Activated CD8-positive, alpha-beta memory T cell treated with anti-CD3 and anti-CD28 coated beads, Interleukin-2, amount 10 ng/mL, durations not matched to agents 7 days and 5 days (primary cell): ENCODE results near the gene SLC39A8. TPM values are rescaled to one million over a fixed set of nuclear protein-coding genes. Genes with fewer than 3 reads are reported as not detected.
"Not testable (repeated sequence)": the region's sequence is repeated elsewhere in the genome, so short reads cannot be mapped to it uniquely, and the experiment has no call there.

ENCODE experiments used
- ATAC-seq: fragments of 150-1000 bp; cut with Tn5 transposase; one replicate; pipeline ENCODE4 v1.10.0; 2021; ENCODE audit warnings: moderate library complexity
- CTCF ChIA-PET: fragments of 350-600 bp; sonication (Branson Sonifier 250); formaldehyde crosslinking; loops from one replicate; lab custom pipeline; 2021; ENCODE audit warnings: antibody characterized with exemption; lab: Charles Lee
- DNase-seq: peaks from one replicate; pipeline ENCODE4 v3.0.0-alpha.2; 2020
- H3K27ac Mint-ChIP-seq: one replicate; pipeline ENCODE4 v1.8.0; 2021; ENCODE audit warnings: mild to moderate bottlenecking, mixed read lengths
- H3K27me3 Mint-ChIP-seq: one replicate; pipeline ENCODE4 v1.8.0; 2021; ENCODE audit warnings: mixed read lengths
- H3K36me3 Mint-ChIP-seq: one replicate; pipeline ENCODE4 v1.8.0; 2021; ENCODE audit warnings: mild to moderate bottlenecking, mixed read lengths
- H3K4me1 Mint-ChIP-seq: one replicate; pipeline ENCODE4 v1.8.0; 2021; ENCODE audit warnings: mixed read lengths
- H3K4me3 Mint-ChIP-seq: one replicate; pipeline ENCODE4 v1.8.0; 2021; ENCODE audit warnings: mild to moderate bottlenecking, moderate library complexity, mixed read lengths
- H3K9me3 Mint-ChIP-seq: one replicate; pipeline ENCODE4 v1.8.0; 2022; ENCODE audit warnings: low read depth, mixed read lengths
- total RNA-seq, 2 experiments: library from RNA; stranded (reverse); gene quantifications; one replicate each; pipeline ENCODE4 v1.2.3, GENCODE V29; 2021

SLC39A8 gene
- total RNA-seq: 10 to 100 TPM; 60.3 to 66.2 TPM

GRCh38 chr4:102344954-102345794, at the start of gene SLC39A8:
Gene SLC39A8, minus strand, starts transcription at chr4:102345482. Its CDS starts 820 bp downstream, at chr4:102344662.
- Mint-ChIP-seq H3K27me3 (no peaks in the 10 kb centered on the region), H3K27ac (peak within 1 kb of the TSS; percentile 95), H3K9me3 (no peaks in the 10 kb centered on the region), H3K36me3 (peaks cover 14% of the 10 kb centered on the region), H3K4me3 (peak within 1 kb of the TSS; percentile 84), H3K4me1 (peaks cover 44% of the 10 kb centered on the region)
- peak; percentile 85 for ATAC-seq
- CTCF ChIA-PET: interaction anchor here (0.7 to 3.7 kb wide), 13 partner anchors 8 to 746 kb away, joined by 3 to 28 read pairs (median 4); partner anchors contain the start of genes SLC9B1 and UBE2D3
- peak; percentile 93 for DNase-seq

DNA sequence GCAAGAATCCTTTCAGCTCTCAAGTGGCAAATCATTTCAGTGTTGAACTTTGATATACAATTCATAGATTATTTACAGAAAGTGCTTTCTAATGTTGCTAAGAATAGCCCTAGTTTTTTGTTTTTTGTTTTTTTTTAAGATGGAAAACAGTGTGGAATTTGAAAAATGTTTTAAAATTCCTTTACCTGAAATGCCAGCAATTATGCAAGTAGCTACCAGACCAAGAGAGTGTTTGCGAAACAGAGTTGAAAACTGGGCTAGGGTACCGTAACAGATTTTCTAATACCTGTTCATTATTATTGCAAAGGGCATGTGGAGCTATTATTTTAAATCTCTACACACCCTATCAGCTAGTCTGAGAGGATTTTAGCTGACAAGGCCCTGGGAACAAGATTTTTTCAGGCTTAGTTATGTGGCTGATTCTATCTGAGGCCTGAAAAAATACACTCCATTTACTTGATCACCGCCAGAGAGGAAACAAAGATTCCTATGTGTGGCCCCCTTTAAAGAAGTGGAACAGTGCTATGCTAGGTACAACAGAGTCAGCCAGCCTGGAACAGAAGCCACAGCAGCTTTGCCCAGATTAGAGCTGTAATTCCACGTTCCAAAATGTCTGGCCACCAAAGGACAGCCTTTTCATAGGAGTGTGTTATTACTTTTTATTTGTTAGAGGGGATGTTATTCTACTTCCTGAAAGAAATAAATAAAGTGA, 46.9 kb upstream of the SLC39A8 start:
- CTCF ChIA-PET: no interaction called here

DNA sequence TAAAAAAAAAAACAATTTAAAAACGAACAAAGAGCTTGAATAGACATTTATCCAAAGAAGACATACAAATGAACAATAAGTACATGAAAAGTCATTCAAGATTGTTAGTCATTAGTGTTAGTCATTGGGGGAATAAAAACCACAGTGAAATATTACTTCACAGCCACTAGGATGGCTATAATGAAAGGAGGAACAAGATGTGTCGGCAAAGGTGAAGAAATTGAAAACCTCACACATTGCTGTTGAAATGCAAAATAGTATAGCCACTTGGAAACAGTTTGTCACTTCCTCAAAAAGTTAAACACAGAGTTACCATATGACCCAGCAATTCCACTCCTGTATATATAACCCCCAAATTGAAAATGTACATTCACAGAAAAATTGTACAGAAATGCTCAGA, 45.2 kb upstream of the SLC39A8 start:
- Mint-ChIP-seq H3K27ac (no peak overlapping the region), H3K36me3 (peaks cover 2% of the 10 kb centered on the region)
- CTCF ChIA-PET: no interaction called here

More for the DNA sequence above, 46.9 kb upstream of the SLC39A8 start:
- peaks cover 2% of the 10 kb centered on the region for H3K36me3 Mint-ChIP-seq
- no peak overlapping the region for H3K27ac Mint-ChIP-seq
- H3K27me3 Mint-ChIP-seq: peaks cover 6% of the 10 kb centered on the region
- DNase-seq (no peak), ATAC-seq (no peak)
- H3K4me3 Mint-ChIP-seq: no peak overlapping the region
- no peaks in the 10 kb centered on the region for H3K9me3 Mint-ChIP-seq
- peaks cover 11% of the 10 kb centered on the region for H3K4me1 Mint-ChIP-seq

DNA sequence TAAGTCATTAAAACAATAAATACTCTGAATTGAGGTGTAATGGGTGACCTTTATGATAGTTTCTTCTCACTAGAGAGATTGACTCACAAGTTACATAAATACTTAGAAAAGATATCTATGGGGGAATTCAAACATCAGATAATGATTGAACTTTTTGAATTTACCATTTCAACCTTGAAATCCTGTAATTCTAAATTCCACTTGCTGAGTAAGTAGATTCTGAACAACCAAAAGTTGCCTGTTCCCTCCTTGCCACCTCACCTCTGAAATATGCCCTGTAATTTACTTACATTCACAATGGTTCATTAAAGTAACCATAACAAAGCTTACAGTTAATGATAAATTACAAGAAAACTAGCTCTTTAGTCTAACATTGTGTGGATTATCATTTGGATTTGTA, 43.3 kb upstream of the SLC39A8 start:
- no peak overlapping the region for H3K4me3 Mint-ChIP-seq
- H3K27ac Mint-ChIP-seq: no peak overlapping the region
- CTCF ChIA-PET: no interaction called here
- peaks cover 11% of the 10 kb centered on the region for H3K4me1 Mint-ChIP-seq
- peaks cover 19% of the 10 kb centered on the region for H3K27me3 Mint-ChIP-seq
- H3K9me3 Mint-ChIP-seq: no peaks in the 10 kb centered on the region
- DNase-seq (no peak), ATAC-seq (no peak)
- peaks cover 2% of the 10 kb centered on the region for H3K36me3 Mint-ChIP-seq

More for the DNA sequence above, 45.2 kb upstream of the SLC39A8 start:
- DNase-seq: no peak
- H3K4me3 Mint-ChIP-seq: no peak overlapping the region
- peaks cover 15% of the 10 kb centered on the region for H3K27me3 Mint-ChIP-seq
- no peaks in the 10 kb centered on the region for H3K9me3 Mint-ChIP-seq
- peaks cover 11% of the 10 kb centered on the region for H3K4me1 Mint-ChIP-seq
- peak; percentile 65 for ATAC-seq

- Mint-ChIP-seq H3K4me1 (peaks cover 11% of the 10 kb centered on the region), H3K4me3 (no peak overlapping the region), H3K27ac (no peak overlapping the region), H3K9me3 (no peaks in the 10 kb centered on the region), H3K36me3 (peaks cover 2% of the 10 kb centered on the region), H3K27me3 (peaks cover 26% of the 10 kb centered on the region)
- no peak for DNase-seq
- CTCF ChIA-PET: no interaction called here
- ATAC-seq: no peak
These were observed 42.4 kb upstream of the SLC39A8 start for GRCh38 chr4:102387552-102388150.

DNA sequence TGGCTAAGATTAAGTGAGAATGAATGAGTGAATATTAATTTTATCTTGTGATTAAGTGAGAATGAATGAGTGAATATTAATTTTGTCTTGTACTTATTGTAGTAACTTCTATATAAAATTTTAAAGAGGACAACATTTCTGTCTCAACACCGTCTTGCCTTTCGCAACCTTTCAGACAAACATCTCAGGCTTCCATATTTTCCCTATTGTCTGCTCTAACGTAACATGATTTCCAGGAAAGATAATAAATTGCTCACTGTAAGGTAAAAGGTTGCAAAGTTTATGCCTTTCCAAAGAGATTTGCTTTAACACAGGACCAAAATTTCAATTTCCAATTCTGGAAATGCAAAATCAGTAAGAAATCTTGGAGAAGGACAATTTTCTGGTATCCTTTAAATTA, 41.7 kb upstream of the SLC39A8 start:
- DNase-seq (no peak), ATAC-seq (no peak)
- Mint-ChIP-seq H3K4me1 (peaks cover 11% of the 10 kb centered on the region), H3K27me3 (peaks cover 32% of the 10 kb centered on the region), H3K27ac (no peak overlapping the region), H3K9me3 (no peaks in the 10 kb centered on the region), H3K4me3 (no peak overlapping the region), H3K36me3 (peaks cover 2% of the 10 kb centered on the region)
- CTCF ChIA-PET: no interaction called here

DNA sequence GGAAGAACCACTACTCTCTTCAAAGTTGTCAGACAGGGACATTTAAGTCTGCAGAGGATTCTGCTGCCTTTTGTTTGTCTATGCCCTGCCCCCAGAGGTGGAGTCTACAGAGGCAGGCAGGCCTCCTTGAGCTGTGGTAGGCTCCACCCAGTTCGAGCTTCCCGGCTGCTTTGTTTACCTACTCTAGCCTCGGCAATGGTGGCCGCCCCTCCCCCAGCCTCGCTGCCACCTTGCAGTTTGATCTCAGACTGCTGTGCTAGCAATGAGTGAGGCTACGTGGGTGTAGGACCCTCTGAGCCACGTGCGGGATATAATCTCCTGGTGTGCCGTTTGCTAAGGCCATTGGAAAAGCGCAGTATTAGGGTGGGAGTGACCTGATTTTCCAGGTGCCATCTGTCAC, 35.0 kb upstream of the SLC39A8 start:
- H3K9me3 Mint-ChIP-seq, ATAC-seq, H3K4me3 Mint-ChIP-seq, DNase-seq, H3K27ac Mint-ChIP-seq, CTCF ChIA-PET, H3K36me3 Mint-ChIP-seq, H3K4me1 Mint-ChIP-seq: not testable (repeated sequence)
- H3K27me3 Mint-ChIP-seq: peaks cover 27% of the 10 kb centered on the region

GRCh38 chr4:102362922-102363432, 17.7 kb upstream of the SLC39A8 start:
- no peaks in the 10 kb centered on the region for H3K9me3 Mint-ChIP-seq
- peaks cover under 1% of the 10 kb centered on the region for H3K4me1 Mint-ChIP-seq
- peaks cover 5% of the 10 kb centered on the region for H3K27me3 Mint-ChIP-seq
- no peaks in the 10 kb centered on the region for H3K36me3 Mint-ChIP-seq
- DNase-seq (no peak), ATAC-seq (no peak)
- no peak overlapping the region for H3K4me3 Mint-ChIP-seq
- CTCF ChIA-PET: interaction anchor here (1.3 kb wide), 1 partner anchor 9 kb away, joined by 3 read pairs; no protein-coding TSS in a partner anchor
- no peak overlapping the region for H3K27ac Mint-ChIP-seq

- H3K27me3 Mint-ChIP-seq: peaks cover 11% of the 10 kb centered on the region
- no peaks in the 10 kb centered on the region for H3K36me3 Mint-ChIP-seq
- H3K27ac Mint-ChIP-seq: no peak overlapping the region
- H3K4me3 Mint-ChIP-seq: no peak overlapping the region
- H3K9me3 Mint-ChIP-seq: no peaks in the 10 kb centered on the region
- ATAC-seq: no peak
- no peak for DNase-seq
- CTCF ChIA-PET: no interaction called here
- H3K4me1 Mint-ChIP-seq: peaks cover 2% of the 10 kb centered on the region
These were observed 12.8 kb upstream of the SLC39A8 start for GRCh38 chr4:102358128-102358527.

DNA sequence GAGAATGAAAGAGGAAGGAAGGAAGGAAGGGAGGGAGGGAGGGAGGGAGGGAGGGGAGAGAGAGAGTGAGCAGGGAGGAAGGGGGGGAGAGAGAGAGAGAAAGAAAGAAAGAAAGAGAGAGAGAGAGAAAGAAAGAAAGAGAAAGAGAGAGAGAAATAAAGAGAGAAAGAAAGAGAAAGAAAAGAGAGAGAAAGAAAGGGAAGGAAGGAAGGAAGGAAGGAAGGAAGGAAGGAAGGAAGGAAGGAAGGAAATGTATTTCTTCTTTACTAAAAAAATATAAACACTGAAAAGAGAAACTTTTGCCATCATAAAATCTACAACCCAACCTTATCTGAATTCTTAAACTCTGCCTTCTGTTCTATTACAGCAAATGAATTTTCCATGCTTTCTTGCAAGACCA, 12.4 kb upstream of the SLC39A8 start:
- ATAC-seq, H3K4me3 Mint-ChIP-seq, H3K9me3 Mint-ChIP-seq, H3K27me3 Mint-ChIP-seq, CTCF ChIA-PET, DNase-seq, H3K27ac Mint-ChIP-seq, H3K36me3 Mint-ChIP-seq, H3K4me1 Mint-ChIP-seq: not testable (repeated sequence)

- Mint-ChIP-seq H3K4me1 (peaks cover 2% of the 10 kb centered on the region), H3K9me3 (no peaks in the 10 kb centered on the region), H3K36me3 (no peaks in the 10 kb centered on the region), H3K27me3 (peaks cover 9% of the 10 kb centered on the region), H3K4me3 (no peak overlapping the region), H3K27ac (no peak overlapping the region)
- no peak for DNase-seq
- no peak for ATAC-seq
- CTCF ChIA-PET: no interaction called here
These were observed 11.4 kb upstream of the SLC39A8 start for GRCh38 chr4:102356562-102357202.

GRCh38 chr4:102355748-102356147, 10.5 kb upstream of the SLC39A8 start:
- CTCF ChIA-PET: no interaction called here
- no peak overlapping the region for H3K27ac Mint-ChIP-seq
- H3K27me3 Mint-ChIP-seq: peaks cover 9% of the 10 kb centered on the region
- H3K36me3 Mint-ChIP-seq: no peaks in the 10 kb centered on the region
- H3K4me3 Mint-ChIP-seq: no peak overlapping the region
- peaks cover 2% of the 10 kb centered on the region for H3K4me1 Mint-ChIP-seq
- ATAC-seq (no peak), DNase-seq (no peak)
- no peaks in the 10 kb centered on the region for H3K9me3 Mint-ChIP-seq
